ENCODE measurements around the gene KCNH2. TPM values are rescaled to one million over a fixed set of nuclear protein-coding genes. Genes with fewer than 3 reads are reported as not detected.
A peak's percentile ranks its signal among the peaks of the same experiment; 100 is the strongest.

Gene KCNH2
- total and polyA plus RNA-seq, 10 of the 15 experiments (the other 5 are each of a cell fraction or from before 2014, with no cell fraction given) = 0.04 to 0.24 (median 0.17) TPM; not detected in 6

DNA sequence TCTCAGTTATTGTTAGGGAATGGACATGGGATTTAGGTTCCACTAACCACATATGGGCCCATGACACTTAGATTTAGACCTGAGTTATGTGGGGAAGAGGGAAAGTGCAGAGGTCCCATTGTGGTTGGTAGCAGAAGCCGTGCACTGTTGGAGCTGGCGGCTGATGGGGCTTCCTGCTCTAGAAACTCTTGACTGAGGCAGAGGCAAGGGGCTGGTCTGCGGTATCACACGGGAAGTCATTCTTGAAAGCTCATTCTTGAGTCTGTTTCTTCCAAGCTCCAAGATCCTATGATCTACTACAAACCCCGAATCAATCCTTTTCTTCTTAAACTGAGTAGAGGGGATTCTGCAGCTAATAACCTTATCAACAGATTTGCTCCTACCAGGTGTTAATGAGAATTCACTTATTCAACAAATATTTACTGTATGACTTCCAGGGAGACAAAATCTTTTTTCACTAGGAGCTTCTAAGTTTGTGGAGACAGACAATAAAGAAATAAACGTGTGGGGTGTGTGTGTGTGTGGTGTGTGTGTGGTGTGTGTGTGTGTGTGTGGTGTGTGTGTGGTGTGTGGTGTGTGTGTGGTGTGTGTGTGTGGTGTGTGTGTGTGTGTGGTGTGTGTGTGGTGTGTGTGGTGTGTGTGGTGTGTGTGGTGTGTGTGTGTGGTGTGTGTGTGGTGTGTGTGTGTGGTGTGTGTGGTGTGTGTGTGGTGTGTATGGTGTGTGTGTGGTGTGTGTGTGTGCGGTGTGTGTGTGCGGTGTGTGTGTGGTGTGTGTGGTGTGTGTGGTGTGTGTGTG is 68.7 kb downstream of the KCNH2 start:
- H4K20me1 ChIP-seq (ENCODE audit: control insufficient read depth, insufficient read depth) = no peaks in the 10 kb centered on the region
- ATAC-seq (no peak), DNase-seq (ENCODE audit: low read depth, low spot score) (no peak), FAIRE-seq (peak; percentile 78)
- H3K9me3 ChIP-seq (replicated peaks; ENCODE audit: control insufficient read depth, insufficient read depth, low read length) = no peaks in the 10 kb centered on the region
- H3K9ac ChIP-seq (ENCODE audit: control insufficient read depth, insufficient read depth, low read length) = no peak overlapping the region
- CTCF ChIA-PET = interaction anchor here (1.0 to 3.7 kb wide), 3 partner anchors 11 to 54 kb away, joined by 3 to 18 read pairs (median 5); no protein-coding TSS in a partner anchor
- H3K4me1 ChIP-seq (ENCODE audit: control insufficient read depth, insufficient read depth, low read length) = no peaks in the 10 kb centered on the region
- SMC1A ChIA-PET (ENCODE audit: uncharacterized antibody, unreplicated experiment) = interaction anchor here (0.9 kb wide), 1 partner anchor 8 kb away, joined by 3 read pairs; no protein-coding TSS in a partner anchor
- no peak overlapping the region for H2AFZ ChIP-seq (ENCODE audit: control insufficient read depth, low read depth, low read length)
- intact Hi-C loops (cut with micrococcal nuclease; ENCODE audit: unreplicated experiment) (no loop called here), in situ Hi-C loops (cut with MboI) (no loop called here)
- peaks cover 0 to 2% of the 10 kb centered on the region in 2 experiments; a peak in 1 of 4 replicates for H3K27me3 ChIP-seq (replicated peaks in 1 of 2; ENCODE audit: control insufficient read depth in 2 of 2, insufficient read depth in 2 of 2, low read length in 1 of 2)
- no TSS peak for BruUV-seq (replicated peaks)
- H3K27ac ChIP-seq (ENCODE audit: control insufficient read depth, insufficient read depth) = no peak overlapping the region
- H3K4me2 ChIP-seq (ENCODE audit: control insufficient read depth, insufficient read depth) = no peak overlapping the region
- 20% methylated on average over 6 of the region's 8 CpGs for WGBS (ENCODE audit: insufficient coverage, insufficient replicate concordance, low lambda C conversion rate, missing lambda C conversion rate)
- RAD21 ChIA-PET (ENCODE audit: unreplicated experiment) = no interaction called here
- POLR2A ChIA-PET = interaction anchor here (1.0 kb wide), 1 partner anchor 77 kb away, joined by 3 read pairs; no protein-coding TSS in a partner anchor
- no peak overlapping the region for H3K4me3 ChIP-seq
- H3K79me2 ChIP-seq (ENCODE audit: control insufficient read depth, insufficient read depth, low read length) = no peaks in the 10 kb centered on the region
- no peaks in the 10 kb centered on the region for H3K36me3 ChIP-seq (ENCODE audit: control insufficient read depth in 2 of 2, insufficient read depth in 2 of 2, low read length in 1 of 2)
- TF ChIP-seq JUND (IDR thresholded peaks at IDR 0.05; ENCODE audit: low read depth, low read length) = no peak
- TF ChIP-seq ATF7 (IDR thresholded peaks at IDR 0.05; ENCODE audit: low read depth) = no peak
- TF ChIP-seq PML (IDR thresholded peaks at IDR 0.05; ENCODE audit: low read length) = no peak
- no peak for TF ChIP-seq EP300 (IDR thresholded peaks at IDR 0.05; ENCODE audit: borderline replicate concordance in 1 of 2, control insufficient read depth in 1 of 2, low read depth in 2 of 2, low read length in 2 of 2)
- no peak for TF ChIP-seq FOXM1 (IDR thresholded peaks at IDR 0.05; ENCODE audit: low read depth, low read length)
- TF ChIP-seq IRF4 (IDR thresholded peaks at IDR 0.05; ENCODE audit: low read depth, low read length) = no peak
- no peak for TF ChIP-seq NR2F1 (conservative IDR thresholded peaks at IDR 0.05)
- no peak for TF ChIP-seq ASH2L (IDR thresholded peaks at IDR 0.05; ENCODE audit: borderline replicate concordance, low read depth)
- TF ChIP-seq, protein P1, sequence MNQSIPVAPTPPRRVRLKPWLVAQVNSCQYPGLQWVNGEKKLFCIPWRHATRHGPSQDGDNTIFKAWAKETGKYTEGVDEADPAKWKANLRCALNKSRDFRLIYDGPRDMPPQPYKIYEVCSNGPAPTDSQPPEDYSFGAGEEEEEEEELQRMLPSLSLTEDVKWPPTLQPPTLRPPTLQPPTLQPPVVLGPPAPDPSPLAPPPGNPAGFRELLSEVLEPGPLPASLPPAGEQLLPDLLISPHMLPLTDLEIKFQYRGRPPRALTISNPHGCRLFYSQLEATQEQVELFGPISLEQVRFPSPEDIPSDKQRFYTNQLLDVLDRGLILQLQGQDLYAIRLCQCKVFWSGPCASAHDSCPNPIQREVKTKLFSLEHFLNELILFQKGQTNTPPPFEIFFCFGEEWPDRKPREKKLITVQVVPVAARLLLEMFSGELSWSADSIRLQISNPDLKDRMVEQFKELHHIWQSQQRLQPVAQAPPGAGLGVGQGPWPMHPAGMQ (IDR thresholded peaks at IDR 0.05; ENCODE audit: borderline replicate concordance) = no peak
- TF ChIP-seq, protein P2, sequence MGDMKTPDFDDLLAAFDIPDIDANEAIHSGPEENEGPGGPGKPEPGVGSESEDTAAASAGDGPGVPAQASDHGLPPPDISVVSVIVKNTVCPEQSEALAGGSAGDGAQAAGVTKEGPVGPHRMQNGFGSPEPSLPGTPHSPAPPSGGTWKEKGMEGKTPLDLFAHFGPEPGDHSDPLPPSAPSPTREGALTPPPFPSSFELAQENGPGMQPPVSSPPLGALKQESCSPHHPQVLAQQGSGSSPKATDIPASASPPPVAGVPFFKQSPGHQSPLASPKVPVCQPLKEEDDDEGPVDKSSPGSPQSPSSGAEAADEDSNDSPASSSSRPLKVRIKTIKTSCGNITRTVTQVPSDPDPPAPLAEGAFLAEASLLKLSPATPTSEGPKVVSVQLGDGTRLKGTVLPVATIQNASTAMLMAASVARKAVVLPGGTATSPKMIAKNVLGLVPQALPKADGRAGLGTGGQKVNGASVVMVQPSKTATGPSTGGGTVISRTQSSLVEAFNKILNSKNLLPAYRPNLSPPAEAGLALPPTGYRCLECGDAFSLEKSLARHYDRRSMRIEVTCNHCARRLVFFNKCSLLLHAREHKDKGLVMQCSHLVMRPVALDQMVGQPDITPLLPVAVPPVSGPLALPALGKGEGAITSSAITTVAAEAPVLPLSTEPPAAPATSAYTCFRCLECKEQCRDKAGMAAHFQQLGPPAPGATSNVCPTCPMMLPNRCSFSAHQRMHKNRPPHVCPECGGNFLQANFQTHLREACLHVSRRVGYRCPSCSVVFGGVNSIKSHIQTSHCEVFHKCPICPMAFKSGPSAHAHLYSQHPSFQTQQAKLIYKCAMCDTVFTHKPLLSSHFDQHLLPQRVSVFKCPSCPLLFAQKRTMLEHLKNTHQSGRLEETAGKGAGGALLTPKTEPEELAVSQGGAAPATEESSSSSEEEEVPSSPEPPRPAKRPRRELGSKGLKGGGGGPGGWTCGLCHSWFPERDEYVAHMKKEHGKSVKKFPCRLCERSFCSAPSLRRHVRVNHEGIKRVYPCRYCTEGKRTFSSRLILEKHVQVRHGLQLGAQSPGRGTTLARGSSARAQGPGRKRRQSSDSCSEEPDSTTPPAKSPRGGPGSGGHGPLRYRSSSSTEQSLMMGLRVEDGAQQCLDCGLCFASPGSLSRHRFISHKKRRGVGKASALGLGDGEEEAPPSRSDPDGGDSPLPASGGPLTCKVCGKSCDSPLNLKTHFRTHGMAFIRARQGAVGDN (IDR thresholded peaks at IDR 0.05) = no peak
- TF ChIP-seq SREBF2 (IDR thresholded peaks at IDR 0.05; ENCODE audit: low read length) = no peak
- TF ChIP-seq, protein P3, sequence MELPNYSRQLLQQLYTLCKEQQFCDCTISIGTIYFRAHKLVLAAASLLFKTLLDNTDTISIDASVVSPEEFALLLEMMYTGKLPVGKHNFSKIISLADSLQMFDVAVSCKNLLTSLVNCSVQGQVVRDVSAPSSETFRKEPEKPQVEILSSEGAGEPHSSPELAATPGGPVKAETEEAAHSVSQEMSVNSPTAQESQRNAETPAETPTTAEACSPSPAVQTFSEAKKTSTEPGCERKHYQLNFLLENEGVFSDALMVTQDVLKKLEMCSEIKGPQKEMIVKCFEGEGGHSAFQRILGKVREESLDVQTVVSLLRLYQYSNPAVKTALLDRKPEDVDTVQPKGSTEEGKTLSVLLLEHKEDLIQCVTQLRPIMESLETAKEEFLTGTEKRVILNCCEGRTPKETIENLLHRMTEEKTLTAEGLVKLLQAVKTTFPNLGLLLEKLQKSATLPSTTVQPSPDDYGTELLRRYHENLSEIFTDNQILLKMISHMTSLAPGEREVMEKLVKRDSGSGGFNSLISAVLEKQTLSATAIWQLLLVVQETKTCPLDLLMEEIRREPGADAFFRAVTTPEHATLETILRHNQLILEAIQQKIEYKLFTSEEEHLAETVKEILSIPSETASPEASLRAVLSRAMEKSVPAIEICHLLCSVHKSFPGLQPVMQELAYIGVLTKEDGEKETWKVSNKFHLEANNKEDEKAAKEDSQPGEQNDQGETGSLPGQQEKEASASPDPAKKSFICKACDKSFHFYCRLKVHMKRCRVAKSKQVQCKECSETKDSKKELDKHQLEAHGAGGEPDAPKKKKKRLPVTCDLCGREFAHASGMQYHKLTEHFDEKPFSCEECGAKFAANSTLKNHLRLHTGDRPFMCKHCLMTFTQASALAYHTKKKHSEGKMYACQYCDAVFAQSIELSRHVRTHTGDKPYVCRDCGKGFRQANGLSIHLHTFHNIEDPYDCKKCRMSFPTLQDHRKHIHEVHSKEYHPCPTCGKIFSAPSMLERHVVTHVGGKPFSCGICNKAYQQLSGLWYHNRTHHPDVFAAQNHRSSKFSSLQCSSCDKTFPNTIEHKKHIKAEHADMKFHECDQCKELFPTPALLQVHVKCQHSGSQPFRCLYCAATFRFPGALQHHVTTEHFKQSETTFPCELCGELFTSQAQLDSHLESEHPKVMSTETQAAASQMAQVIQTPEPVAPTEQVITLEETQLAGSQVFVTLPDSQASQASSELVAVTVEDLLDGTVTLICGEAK (IDR thresholded peaks at IDR 0.05; ENCODE audit: borderline replicate concordance) = no peak
- no peak for TF ChIP-seq BHLHE40 (IDR thresholded peaks at IDR 0.05; ENCODE audit: borderline replicate concordance in 1 of 2, low read depth in 2 of 2, low read length in 1 of 2)
